ENCODE results near the gene COL28A1.

Gene COL28A1

GRCh38 chr7:7425321-7425720, 110.4 kb downstream of the COL28A1 start:
- Histone ChIP-seq H3K9me3 (ENCODE audit: insufficient read depth, low read length) (no peaks in the 10 kb centered on the region), H3K27me3 (ENCODE audit: insufficient read depth, insufficient read length) (no peaks in the 10 kb centered on the region)
- no peak for DNase-seq (ENCODE audit: low read depth, low spot score)

DNA sequence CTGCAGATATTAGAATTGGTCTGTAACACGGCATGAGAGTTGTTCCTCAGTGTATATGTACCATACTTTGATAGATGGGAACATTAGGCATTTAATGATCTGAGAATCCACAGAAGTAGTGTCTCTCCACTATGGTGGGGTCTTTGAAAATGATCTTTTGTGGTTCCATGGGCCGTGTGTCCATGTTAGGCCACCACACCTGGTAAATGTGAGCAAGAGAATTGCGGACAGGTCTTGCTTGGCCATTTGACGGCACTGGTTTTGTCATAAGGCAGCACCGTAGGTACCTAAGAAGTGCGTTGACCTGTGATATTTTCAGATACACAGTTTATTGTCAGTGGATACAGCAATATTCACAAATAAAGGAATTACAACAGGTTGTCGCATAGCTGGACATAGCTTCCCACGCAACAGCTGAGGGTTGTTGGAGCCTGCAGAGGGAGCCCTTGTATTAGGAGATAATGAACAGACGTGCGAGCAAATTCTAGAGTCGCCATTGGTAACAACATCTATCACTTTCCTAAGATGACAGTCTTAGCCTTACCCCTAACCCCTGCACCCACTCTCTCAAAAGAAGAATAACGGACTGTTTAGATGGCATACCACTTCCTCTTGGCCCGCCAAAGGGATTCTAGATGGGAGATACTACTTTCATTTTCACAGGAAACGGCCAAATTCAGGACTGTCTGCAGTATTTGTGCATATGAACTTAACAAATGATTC, 111.4 kb downstream of the COL28A1 start:
- DNase-seq (ENCODE audit: low read depth, low spot score), result peak; percentile 58
- Histone ChIP-seq H3K4me3 (ENCODE audit: insufficient read length, low read depth) (no peak overlapping the region), H3K27me3 (ENCODE audit: insufficient read depth, insufficient read length) (no peaks in the 10 kb centered on the region), H3K9ac (ENCODE audit: insufficient read length, low read depth) (no peak overlapping the region), H3K9me3 (ENCODE audit: insufficient read depth, low read length) (no peaks in the 10 kb centered on the region), H3K4me1 (ENCODE audit: insufficient read depth, insufficient read length) (no peaks in the 10 kb centered on the region), H3K36me3 (ENCODE audit: insufficient read depth, insufficient read length, low read length) (no peaks in the 10 kb centered on the region)
- TF ChIP-seq ZNF274 (IDR thresholded peaks at IDR 0.05; ENCODE audit: low read depth, low read length) (no peak), YY1 (IDR thresholded peaks at IDR 0.05; ENCODE audit: insufficient read depth, insufficient read length) (no peak), SUZ12 (IDR thresholded peaks at IDR 0.05; ENCODE audit: extremely low read depth, insufficient read depth, insufficient read length) (no peak)

More at GRCh38 chr7:7425321-7425720, 110.4 kb downstream of the COL28A1 start:
- TF ChIP-seq ZNF274 (IDR thresholded peaks at IDR 0.05; ENCODE audit: low read depth, low read length) (no peak), YY1 (IDR thresholded peaks at IDR 0.05; ENCODE audit: insufficient read depth, insufficient read length) (no peak), SUZ12 (IDR thresholded peaks at IDR 0.05; ENCODE audit: extremely low read depth, insufficient read depth, insufficient read length) (no peak)
- no peak overlapping the region for H3K4me3 ChIP-seq (ENCODE audit: insufficient read length, low read depth)
- no peaks in the 10 kb centered on the region for H3K4me1 ChIP-seq (ENCODE audit: insufficient read depth, insufficient read length)
- H3K36me3 ChIP-seq (ENCODE audit: insufficient read depth, insufficient read length, low read length), result no peaks in the 10 kb centered on the region
- H3K9ac ChIP-seq (ENCODE audit: insufficient read length, low read depth), result no peak overlapping the region

DNA sequence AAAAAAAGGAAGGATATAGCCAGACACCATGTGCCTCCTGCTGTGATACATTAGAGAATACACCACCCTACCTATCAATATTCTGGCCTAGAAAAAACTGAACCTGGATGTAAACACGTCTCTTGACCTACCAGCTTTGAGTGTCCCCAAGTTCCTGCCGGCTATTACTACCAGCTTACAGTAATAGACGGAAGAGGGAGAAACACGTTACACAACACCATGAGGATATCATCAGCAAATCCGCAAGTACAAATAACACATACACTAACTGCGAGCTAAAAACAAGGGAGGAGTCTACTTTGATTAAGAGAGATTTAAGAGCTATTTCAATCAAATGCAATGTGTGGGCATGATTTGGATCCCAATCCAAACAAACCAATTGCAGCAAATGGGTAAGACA, 113.0 kb downstream of the COL28A1 start:
- Histone ChIP-seq H3K4me1 (ENCODE audit: insufficient read depth, insufficient read length) (no peaks in the 10 kb centered on the region), H3K36me3 (ENCODE audit: insufficient read depth, insufficient read length, low read length) (no peaks in the 10 kb centered on the region), H3K4me3 (ENCODE audit: insufficient read length, low read depth) (no peak overlapping the region), H3K9ac (ENCODE audit: insufficient read length, low read depth) (no peak overlapping the region), H3K27me3 (ENCODE audit: insufficient read depth, insufficient read length) (no peaks in the 10 kb centered on the region), H3K9me3 (ENCODE audit: insufficient read depth, low read length) (no peaks in the 10 kb centered on the region)
- TF ChIP-seq SUZ12 (IDR thresholded peaks at IDR 0.05; ENCODE audit: extremely low read depth, insufficient read depth, insufficient read length), result no peak
- TF ChIP-seq YY1 (IDR thresholded peaks at IDR 0.05; ENCODE audit: insufficient read depth, insufficient read length), result no peak
- no peak for TF ChIP-seq ZNF274 (IDR thresholded peaks at IDR 0.05; ENCODE audit: low read depth, low read length)
- no peak for DNase-seq (ENCODE audit: low read depth, low spot score)

DNA sequence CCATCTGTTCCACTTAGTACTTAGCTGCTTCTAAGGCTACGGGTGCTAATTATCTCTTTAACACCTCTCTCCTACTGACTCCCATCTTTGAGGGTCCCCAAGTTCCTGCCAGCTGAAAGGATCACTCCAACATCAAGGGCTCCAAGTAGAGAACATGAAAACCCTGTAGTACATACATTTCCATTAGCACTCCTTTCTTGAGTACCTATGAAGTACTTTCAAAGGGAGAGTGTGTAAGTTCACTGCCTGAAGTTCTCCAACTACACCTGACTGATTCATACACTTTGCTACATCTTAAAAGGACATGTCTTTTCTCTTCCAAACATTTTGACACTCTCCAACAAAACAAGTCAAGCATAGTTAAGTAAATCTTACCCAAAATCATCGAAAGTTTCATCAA, 113.8 kb downstream of the COL28A1 start:
- Histone ChIP-seq H3K4me3 (ENCODE audit: insufficient read length, low read depth) (no peak overlapping the region), H3K27me3 (ENCODE audit: insufficient read depth, insufficient read length) (no peaks in the 10 kb centered on the region), H3K4me1 (ENCODE audit: insufficient read depth, insufficient read length) (no peaks in the 10 kb centered on the region), H3K9ac (ENCODE audit: insufficient read length, low read depth) (no peak overlapping the region), H3K36me3 (ENCODE audit: insufficient read depth, insufficient read length, low read length) (no peaks in the 10 kb centered on the region), H3K9me3 (ENCODE audit: insufficient read depth, low read length) (no peaks in the 10 kb centered on the region)
- TF ChIP-seq SUZ12 (IDR thresholded peaks at IDR 0.05; ENCODE audit: extremely low read depth, insufficient read depth, insufficient read length), result no peak
- TF ChIP-seq ZNF274 (IDR thresholded peaks at IDR 0.05; ENCODE audit: low read depth, low read length), result no peak
- TF ChIP-seq YY1 (IDR thresholded peaks at IDR 0.05; ENCODE audit: insufficient read depth, insufficient read length), result no peak
- no peak for DNase-seq (ENCODE audit: low read depth, low spot score)

- Histone ChIP-seq H3K4me1 (ENCODE audit: insufficient read depth, insufficient read length) (no peaks in the 10 kb centered on the region), H3K36me3 (ENCODE audit: insufficient read depth, insufficient read length, low read length) (no peaks in the 10 kb centered on the region), H3K9me3 (ENCODE audit: insufficient read depth, low read length) (no peaks in the 10 kb centered on the region), H3K27me3 (ENCODE audit: insufficient read depth, insufficient read length) (no peaks in the 10 kb centered on the region), H3K9ac (ENCODE audit: insufficient read length, low read depth) (no peak overlapping the region), H3K4me3 (ENCODE audit: insufficient read length, low read depth) (no peak overlapping the region)
- no peak for DNase-seq (ENCODE audit: low read depth, low spot score)
- no peak for TF ChIP-seq YY1 (IDR thresholded peaks at IDR 0.05; ENCODE audit: insufficient read depth, insufficient read length)
- no peak for TF ChIP-seq ZNF274 (IDR thresholded peaks at IDR 0.05; ENCODE audit: low read depth, low read length)
- no peak for TF ChIP-seq SUZ12 (IDR thresholded peaks at IDR 0.05; ENCODE audit: extremely low read depth, insufficient read depth, insufficient read length)
These were observed 116.7 kb downstream of the COL28A1 start for GRCh38 chr7:7418997-7419396.

DNA sequence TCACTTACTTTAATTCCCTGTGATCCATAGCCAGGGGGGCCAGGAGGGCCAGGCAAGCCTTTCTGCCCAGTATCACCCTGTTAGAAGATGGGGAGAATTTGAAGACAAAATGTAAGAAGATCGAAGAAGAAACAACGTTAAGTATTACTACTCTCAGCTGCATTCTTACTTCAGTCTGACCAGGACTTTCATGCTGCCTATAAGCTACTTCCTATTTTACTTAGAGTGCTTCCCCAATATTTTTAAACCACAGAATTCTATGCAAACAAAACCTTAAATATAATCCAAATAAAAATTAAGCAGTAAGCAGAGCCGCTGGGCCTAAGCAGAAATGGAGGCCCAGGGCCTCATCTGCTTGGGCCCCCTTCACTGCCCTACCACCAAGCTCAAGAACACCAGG, 117.8 kb downstream of the COL28A1 start:
- no peak for DNase-seq (ENCODE audit: low read depth, low spot score)
- H3K9me3 ChIP-seq (ENCODE audit: insufficient read depth, low read length), result no peaks in the 10 kb centered on the region
- H3K4me3 ChIP-seq (ENCODE audit: insufficient read length, low read depth), result no peak overlapping the region
- no peaks in the 10 kb centered on the region for H3K36me3 ChIP-seq (ENCODE audit: insufficient read depth, insufficient read length, low read length)
- no peaks in the 10 kb centered on the region for H3K27me3 ChIP-seq (ENCODE audit: insufficient read depth, insufficient read length)
- no peaks in the 10 kb centered on the region for H3K4me1 ChIP-seq (ENCODE audit: insufficient read depth, insufficient read length)
- no peak overlapping the region for H3K9ac ChIP-seq (ENCODE audit: insufficient read length, low read depth)
- no peak for TF ChIP-seq ZNF274 (IDR thresholded peaks at IDR 0.05; ENCODE audit: low read depth, low read length)
- no peak for TF ChIP-seq SUZ12 (IDR thresholded peaks at IDR 0.05; ENCODE audit: extremely low read depth, insufficient read depth, insufficient read length)
- no peak for TF ChIP-seq YY1 (IDR thresholded peaks at IDR 0.05; ENCODE audit: insufficient read depth, insufficient read length)

DNA sequence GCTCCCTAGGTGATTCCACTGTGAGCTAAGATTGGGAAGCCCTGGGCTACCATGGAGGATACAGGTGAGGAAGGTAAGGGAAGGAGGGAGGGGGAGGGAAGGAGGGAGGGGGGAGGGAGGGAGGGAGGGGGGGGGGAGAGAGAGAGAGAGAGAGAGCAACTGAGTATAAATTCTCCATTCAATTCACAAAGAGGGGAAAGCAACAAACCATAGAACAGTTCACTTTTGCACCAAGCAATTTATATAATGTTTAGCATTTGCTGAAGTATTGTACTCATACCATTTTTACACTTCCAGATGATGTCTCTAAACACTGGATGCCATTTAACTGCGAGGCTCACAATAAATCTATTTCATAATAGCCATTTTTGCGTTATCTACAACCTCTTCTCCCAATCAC, 118.3 kb downstream of the COL28A1 start:
- Histone ChIP-seq H3K9me3 (ENCODE audit: insufficient read depth, low read length) (no peaks in the 10 kb centered on the region), H3K4me1 (ENCODE audit: insufficient read depth, insufficient read length) (no peaks in the 10 kb centered on the region), H3K36me3 (ENCODE audit: insufficient read depth, insufficient read length, low read length) (no peaks in the 10 kb centered on the region), H3K9ac (ENCODE audit: insufficient read length, low read depth) (no peak overlapping the region), H3K27me3 (ENCODE audit: insufficient read depth, insufficient read length) (no peaks in the 10 kb centered on the region), H3K4me3 (ENCODE audit: insufficient read length, low read depth) (no peak overlapping the region)
- no peak for TF ChIP-seq YY1 (IDR thresholded peaks at IDR 0.05; ENCODE audit: insufficient read depth, insufficient read length)
- no peak for TF ChIP-seq ZNF274 (IDR thresholded peaks at IDR 0.05; ENCODE audit: low read depth, low read length)
- no peak for TF ChIP-seq SUZ12 (IDR thresholded peaks at IDR 0.05; ENCODE audit: extremely low read depth, insufficient read depth, insufficient read length)
- DNase-seq (ENCODE audit: low read depth, low spot score), result no peak

Measured in NT2/D1 (cell line).